ENCODE measurements around the gene NRIP3. TPM values are rescaled to one million over a fixed set of nuclear protein-coding genes. Genes with fewer than 3 reads are reported as not detected.
A peak's percentile ranks its signal among the peaks of the same experiment; 100 is the strongest.
"Not testable (repeated sequence)": the region's sequence is repeated elsewhere in the genome, so short reads cannot be mapped to it uniquely, and the experiment has no call there.

The NRIP3 gene
- total RNA-seq, 1 donor from 2014 or later = 0.56 TPM

DNA sequence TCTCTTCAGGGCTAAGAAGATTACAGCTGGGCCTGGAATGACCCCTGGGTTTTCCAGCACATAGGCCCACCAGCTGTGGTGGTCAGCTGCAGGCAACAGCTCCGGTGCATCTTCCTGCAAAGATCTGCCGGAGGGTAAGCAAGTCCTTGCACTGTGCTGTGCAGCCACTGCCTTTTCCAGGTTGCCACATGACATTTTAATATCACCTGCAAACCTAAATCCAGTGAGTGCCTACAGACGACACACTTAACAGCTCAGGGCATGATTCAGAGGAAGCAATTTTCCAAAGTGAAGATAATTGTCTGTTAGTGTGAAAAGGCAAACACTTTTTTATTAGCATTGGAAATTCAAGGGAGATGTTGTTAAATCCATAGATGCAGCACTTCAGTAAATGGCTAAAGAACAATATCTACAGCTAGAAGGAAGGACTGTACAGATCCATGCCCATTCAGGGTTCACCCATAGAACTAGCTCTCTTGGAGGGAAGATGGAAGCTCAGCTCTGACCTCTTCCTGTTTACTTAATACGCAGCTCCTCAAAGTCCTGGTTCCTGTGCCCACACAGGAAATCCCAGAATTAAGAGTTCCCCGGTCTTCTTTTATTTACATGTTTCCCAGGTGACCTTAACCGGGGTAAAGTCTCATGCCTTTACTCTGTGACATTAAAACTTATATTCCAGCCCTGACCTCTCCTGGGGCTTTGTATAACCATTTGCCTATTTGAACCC lies 13.3 kb upstream of the NRIP3 start:
- TF ChIP-seq, protein P1, sequence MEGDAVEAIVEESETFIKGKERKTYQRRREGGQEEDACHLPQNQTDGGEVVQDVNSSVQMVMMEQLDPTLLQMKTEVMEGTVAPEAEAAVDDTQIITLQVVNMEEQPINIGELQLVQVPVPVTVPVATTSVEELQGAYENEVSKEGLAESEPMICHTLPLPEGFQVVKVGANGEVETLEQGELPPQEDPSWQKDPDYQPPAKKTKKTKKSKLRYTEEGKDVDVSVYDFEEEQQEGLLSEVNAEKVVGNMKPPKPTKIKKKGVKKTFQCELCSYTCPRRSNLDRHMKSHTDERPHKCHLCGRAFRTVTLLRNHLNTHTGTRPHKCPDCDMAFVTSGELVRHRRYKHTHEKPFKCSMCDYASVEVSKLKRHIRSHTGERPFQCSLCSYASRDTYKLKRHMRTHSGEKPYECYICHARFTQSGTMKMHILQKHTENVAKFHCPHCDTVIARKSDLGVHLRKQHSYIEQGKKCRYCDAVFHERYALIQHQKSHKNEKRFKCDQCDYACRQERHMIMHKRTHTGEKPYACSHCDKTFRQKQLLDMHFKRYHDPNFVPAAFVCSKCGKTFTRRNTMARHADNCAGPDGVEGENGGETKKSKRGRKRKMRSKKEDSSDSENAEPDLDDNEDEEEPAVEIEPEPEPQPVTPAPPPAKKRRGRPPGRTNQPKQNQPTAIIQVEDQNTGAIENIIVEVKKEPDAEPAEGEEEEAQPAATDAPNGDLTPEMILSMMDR (IDR thresholded peaks at IDR 0.05) = no peak
- no peak for DNase-seq
- H3K27me3 ChIP-seq (ENCODE audit: low read depth) = no peaks in the 10 kb centered on the region
- no peak overlapping the region for H3K4me3 ChIP-seq
- no peaks in the 10 kb centered on the region for H3K9me3 ChIP-seq
- H3K4me1 ChIP-seq = peaks cover 31% of the 10 kb centered on the region
- H3K36me3 ChIP-seq = no peaks in the 10 kb centered on the region
- ATAC-seq = no peak
- intact Hi-C loops (cut with DNase I) = loop anchor here (10.0 kb wide), 1 partner anchor 118 kb away; no protein-coding TSS in a partner anchor
- peak overlapping the region; percentile 22 for H3K27ac ChIP-seq

GRCh38 chr11:9015677-9016076 lies 11.9 kb upstream of the NRIP3 start:
- intact Hi-C loops (cut with DNase I) = loop anchor here (10.0 kb wide), 1 partner anchor 119 kb away; no protein-coding TSS in a partner anchor
- H3K9me3 ChIP-seq = no peaks in the 10 kb centered on the region
- H3K4me1 ChIP-seq = peaks cover 20% of the 10 kb centered on the region
- DNase-seq = peak; percentile 56
- H3K36me3 ChIP-seq = no peaks in the 10 kb centered on the region
- ATAC-seq = peak; percentile 86 to 87
- H3K27me3 ChIP-seq (ENCODE audit: low read depth) = no peaks in the 10 kb centered on the region
- H3K27ac ChIP-seq = no peak overlapping the region
- TF ChIP-seq, protein P1 (IDR thresholded peaks at IDR 0.05) = peak; percentile 79
- no peak overlapping the region for H3K4me3 ChIP-seq

- Histone ChIP-seq H3K27me3 (ENCODE audit: low read depth) (no peaks in the 10 kb centered on the region), H3K4me1 (peaks cover 20% of the 10 kb centered on the region), H3K36me3 (no peaks in the 10 kb centered on the region), H3K9me3 (no peaks in the 10 kb centered on the region), H3K27ac (no peak overlapping the region), H3K4me3 (no peak overlapping the region)
- TF ChIP-seq, protein P1 (IDR thresholded peaks at IDR 0.05) = no peak
- DNase-seq (no peak), ATAC-seq (no peak)
- intact Hi-C loops (cut with DNase I) = loop anchor here (10.0 kb wide), 1 partner anchor 120 kb away; no protein-coding TSS in a partner anchor
Observed at GRCh38 chr11:9014826-9015225, 11.0 kb upstream of the NRIP3 start.

DNA sequence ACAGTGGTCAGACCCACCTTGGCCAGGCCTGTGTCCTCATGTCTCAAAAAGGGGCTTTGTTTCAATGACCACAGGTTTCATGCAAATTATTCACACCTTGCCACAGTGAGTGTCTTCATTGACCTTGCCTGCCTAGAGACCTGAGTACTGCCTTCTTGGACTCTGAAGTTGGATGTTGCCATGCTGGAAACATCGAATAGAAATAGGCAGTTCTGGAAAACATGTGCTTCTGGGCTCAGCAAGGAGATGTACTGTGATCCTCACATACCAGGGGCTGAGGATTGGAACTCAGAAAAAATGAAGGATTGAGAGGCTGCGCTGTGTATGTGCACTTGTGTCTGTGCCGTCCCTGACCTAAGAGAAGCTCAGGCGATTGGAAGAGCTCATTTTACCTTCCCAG lies 9.6 kb upstream of the NRIP3 start:
- Histone ChIP-seq H3K27me3 (ENCODE audit: low read depth) (no peaks in the 10 kb centered on the region), H3K4me1 (peaks cover 20% of the 10 kb centered on the region), H3K9me3 (no peaks in the 10 kb centered on the region), H3K36me3 (no peaks in the 10 kb centered on the region), H3K4me3 (no peak overlapping the region), H3K27ac (no peak overlapping the region)
- DNase-seq (no peak), ATAC-seq (no peak)
- intact Hi-C loops (cut with DNase I) = loop anchor here (10.0 kb wide), 1 partner anchor 121 kb away; no protein-coding TSS in a partner anchor
- TF ChIP-seq, protein P1 (IDR thresholded peaks at IDR 0.05) = no peak

GRCh38 chr11:9009538-9009937 lies 5.7 kb upstream of the NRIP3 start:
- ATAC-seq, DNase-seq: not testable (repeated sequence)

GRCh38 chr11:9008661-9009060 lies 4.9 kb upstream of the NRIP3 start:
- no peak for ATAC-seq
- TF ChIP-seq, protein P1 (IDR thresholded peaks at IDR 0.05) = no peak
- H3K4me3 ChIP-seq = no peak overlapping the region
- no peaks in the 10 kb centered on the region for H3K9me3 ChIP-seq
- H3K27ac ChIP-seq = no peak overlapping the region
- intact Hi-C loops (cut with DNase I) = no loop called here
- peaks cover 10% of the 10 kb centered on the region for H3K4me1 ChIP-seq
- peaks cover 13% of the 10 kb centered on the region for H3K27me3 ChIP-seq (ENCODE audit: low read depth)
- no peaks in the 10 kb centered on the region for H3K36me3 ChIP-seq
- DNase-seq = no peak

More at GRCh38 chr11:9009538-9009937, 5.7 kb upstream of the NRIP3 start:
- H3K9me3 ChIP-seq; H3K27ac ChIP-seq; H3K4me1 ChIP-seq; H3K36me3 ChIP-seq; intact Hi-C loops (cut with DNase I); H3K4me3 ChIP-seq; H3K27me3 ChIP-seq (ENCODE audit: low read depth): not testable (repeated sequence)

Data from lower lobe of right lung (tissue), 2 donors.